ENCODE results near the gene PFN3. TPM values are rescaled to one million over a fixed set of nuclear protein-coding genes. Genes with fewer than 3 reads are reported as not detected.
"Not testable (repeated sequence)": the region's sequence is repeated elsewhere in the genome, so short reads cannot be mapped to it uniquely, and the experiment has no call there.

The PFN3 gene
- total RNA-seq, 4 donors from 2014 or later: 2.0 TPM; not detected in 3

- TF ChIP-seq CTCF (IDR thresholded peaks at IDR 0.05) (no peak), POLR2A (IDR thresholded peaks at IDR 0.05) (no peak)
Measured at GRCh38 chr5:177362292-177362609, 38.2 kb downstream of the PFN3 start.

GRCh38 chr5:177361418-177362291 lies 38.8 kb downstream of the PFN3 start:
- intact Hi-C loops (cut with DNase I): no loop called here
- 53 to 68% methylated on average over 4 of the region's 6 CpGs for WGBS, 2 donors
- H3K9me3 ChIP-seq: no peaks in the 10 kb centered on the region
- no peak overlapping the region for H3K4me3 ChIP-seq
- no peak for TF ChIP-seq POLR2A (IDR thresholded peaks at IDR 0.05)
- no peak for TF ChIP-seq CTCF (IDR thresholded peaks at IDR 0.05)
- no peak for DNase-seq
- H3K27ac ChIP-seq: peak overlapping the region; percentile 77 to 89 (median 80)
- H3K27me3 ChIP-seq: no peaks in the 10 kb centered on the region
- H3K36me3 ChIP-seq: no peaks in the 10 kb centered on the region
- peaks cover 47 to 91% (median 58%) of the 10 kb centered on the region in 3 donors for H3K4me1 ChIP-seq

More at GRCh38 chr5:177362292-177362609, 38.2 kb downstream of the PFN3 start:
- Histone ChIP-seq H3K9me3 (no peaks in the 10 kb centered on the region), H3K4me3 (peak overlapping the region in 3 of 4 donors; percentile 52 to 70 (median 56)), H3K36me3 (no peaks in the 10 kb centered on the region), H3K4me1 (peaks cover 45 to 91% (median 57%) of the 10 kb centered on the region in 3 donors), H3K27me3 (no peaks in the 10 kb centered on the region), H3K27ac (peak overlapping the region; percentile 77 to 89 (median 80))
- 14 to 57% methylated on average over 6 to 8 of the region's 8 CpGs for WGBS, 2 donors
- DNase-seq: no peak
- intact Hi-C loops (cut with DNase I): no loop called here

- WGBS, 2 donors: 93 to 96% methylated on average over 7 of the region's 7 CpGs
- H3K27ac ChIP-seq; H3K36me3 ChIP-seq; intact Hi-C loops (cut with DNase I); H3K4me3 ChIP-seq; DNase-seq; H3K9me3 ChIP-seq; H3K27me3 ChIP-seq: not testable (repeated sequence)
- H3K4me1 ChIP-seq: peaks cover 39 to 84% (median 49%) of the 10 kb centered on the region in 3 donors
Measured at GRCh38 chr5:177360740-177361139, 39.7 kb downstream of the PFN3 start.

- intact Hi-C loops (cut with DNase I): no loop called here
- peaks cover 36 to 79% (median 49%) of the 10 kb centered on the region in 3 donors for H3K4me1 ChIP-seq
- TF ChIP-seq POLR2A (IDR thresholded peaks at IDR 0.05) (no peak), CTCF (IDR thresholded peaks at IDR 0.05) (no peak)
Measured at GRCh38 chr5:177359860-177360259, 40.6 kb downstream of the PFN3 start.

GRCh38 chr5:177359451-177359851 lies 41.0 kb downstream of the PFN3 start:
- Histone ChIP-seq H3K36me3 (no peaks in the 10 kb centered on the region), H3K27ac (no peak overlapping the region), H3K4me3 (no peak overlapping the region), H3K4me1 (peaks cover 36 to 75% (median 49%) of the 10 kb centered on the region in 3 donors), H3K27me3 (no peaks in the 10 kb centered on the region), H3K9me3 (no peaks in the 10 kb centered on the region)
- TF ChIP-seq POLR2A (IDR thresholded peaks at IDR 0.05) (no peak), CTCF (IDR thresholded peaks at IDR 0.05) (no peak)
- intact Hi-C loops (cut with DNase I): no loop called here
- DNase-seq: no peak
- WGBS, 2 donors: 82 to 91% methylated on average over 3 to 4 of the region's 6 CpGs

More at GRCh38 chr5:177359860-177360259, 40.6 kb downstream of the PFN3 start:
- H3K9me3 ChIP-seq: no peaks in the 10 kb centered on the region
- no peaks in the 10 kb centered on the region for H3K27me3 ChIP-seq
- H3K36me3 ChIP-seq: no peaks in the 10 kb centered on the region
- 80 to 82% methylated on average over 2 to 3 of the region's 3 CpGs for WGBS, 2 donors
- no peak for DNase-seq
- H3K27ac ChIP-seq: no peak overlapping the region
- H3K4me3 ChIP-seq: no peak overlapping the region
